Stomach smooth muscle (tissue), 2 donors: ENCODE measurements around the gene ABAT.

Source experiments
- H3K27ac ChIP-seq: one replicate; pipeline ENCODE4 v1.7.0; 2013; ENCODE audit warnings: mild to moderate bottlenecking, low read length, inconsistent platforms
- H3K27me3 ChIP-seq, 2 donors: one replicate each; pipeline ENCODE4 v1.7.0; 2013; ENCODE audit warnings: low read length in 2 of 2; ENCODE audit not compliant: insufficient read depth in 2 of 2, control insufficient read depth in 1 of 2
- H3K36me3 ChIP-seq, 2 donors: one replicate each; pipeline ENCODE4 v1.7.0; 2013; ENCODE audit warnings: low read length in 2 of 2; ENCODE audit not compliant: control insufficient read depth in 2 of 2, insufficient read depth in 2 of 2
- H3K4me1 ChIP-seq: one replicate; pipeline ENCODE4 v1.7.0; 2013; ENCODE audit warnings: low read length; ENCODE audit not compliant: control insufficient read depth, insufficient read depth
- H3K4me3 ChIP-seq, 2 donors: one replicate each; pipeline ENCODE4 v1.7.0; 2013; ENCODE audit warnings: low read length in 2 of 2
- H3K9ac ChIP-seq, 2 donors: one replicate each; pipeline ENCODE4 v1.7.0; 2013; ENCODE audit warnings: low read length in 2 of 2, mild to moderate bottlenecking in 1 of 2
- H3K9me3 ChIP-seq, 2 donors: one replicate each; pipeline ENCODE4 v1.7.0; 2013; ENCODE audit warnings: low read length in 2 of 2; ENCODE audit not compliant: control insufficient read depth in 2 of 2
- donor health status: healthy.
- donor health status: Pancreatic carcinoma.

ABAT gene

DNA sequence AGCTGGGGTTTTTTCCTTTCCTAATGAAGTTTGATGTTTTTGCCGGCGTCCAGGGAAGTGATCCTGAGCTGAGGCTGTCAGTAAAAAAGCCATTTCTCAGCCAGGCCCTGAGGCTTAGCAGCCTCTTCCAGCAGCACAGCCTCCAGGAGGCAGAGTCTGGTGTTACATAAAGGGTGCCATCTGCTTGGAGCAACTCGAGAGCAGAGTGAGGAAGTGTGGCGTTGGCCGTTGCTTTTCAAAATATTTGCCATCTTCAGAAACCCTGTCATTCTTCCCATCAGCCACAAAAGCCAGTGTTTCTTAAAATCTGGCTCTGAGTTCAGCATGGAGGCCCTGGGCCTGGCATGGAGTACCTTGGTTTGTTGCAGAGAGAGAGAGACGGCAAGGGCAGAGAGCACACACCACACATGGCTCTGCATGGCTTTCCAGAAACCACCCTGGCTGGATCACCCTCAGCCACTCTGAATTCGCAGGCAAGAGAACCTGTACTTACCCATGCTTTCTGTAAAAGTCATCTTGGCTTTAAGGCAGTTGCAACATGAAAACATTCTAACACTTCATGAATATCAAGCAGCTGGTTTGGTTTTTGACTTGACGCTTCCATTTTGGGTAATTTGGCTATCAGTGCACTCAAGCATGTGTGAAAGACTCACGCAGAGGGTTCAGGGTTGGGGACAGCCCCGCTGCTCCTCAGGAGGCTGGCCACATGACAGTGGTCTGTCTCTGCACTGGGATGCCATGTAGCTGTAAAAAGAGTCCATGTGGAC is 144.3 kb downstream of the ABAT start:
- Histone ChIP-seq H3K9me3 (no peaks in the 10 kb centered on the region), H3K36me3 (peaks cover 24 to 39% of the 10 kb centered on the region in 2 donors), H3K27me3 (no peaks in the 10 kb centered on the region), H3K9ac (no peak overlapping the region), H3K27ac (no peak overlapping the region), H3K4me3 (no peak overlapping the region), H3K4me1 (no peaks in the 10 kb centered on the region)

DNA sequence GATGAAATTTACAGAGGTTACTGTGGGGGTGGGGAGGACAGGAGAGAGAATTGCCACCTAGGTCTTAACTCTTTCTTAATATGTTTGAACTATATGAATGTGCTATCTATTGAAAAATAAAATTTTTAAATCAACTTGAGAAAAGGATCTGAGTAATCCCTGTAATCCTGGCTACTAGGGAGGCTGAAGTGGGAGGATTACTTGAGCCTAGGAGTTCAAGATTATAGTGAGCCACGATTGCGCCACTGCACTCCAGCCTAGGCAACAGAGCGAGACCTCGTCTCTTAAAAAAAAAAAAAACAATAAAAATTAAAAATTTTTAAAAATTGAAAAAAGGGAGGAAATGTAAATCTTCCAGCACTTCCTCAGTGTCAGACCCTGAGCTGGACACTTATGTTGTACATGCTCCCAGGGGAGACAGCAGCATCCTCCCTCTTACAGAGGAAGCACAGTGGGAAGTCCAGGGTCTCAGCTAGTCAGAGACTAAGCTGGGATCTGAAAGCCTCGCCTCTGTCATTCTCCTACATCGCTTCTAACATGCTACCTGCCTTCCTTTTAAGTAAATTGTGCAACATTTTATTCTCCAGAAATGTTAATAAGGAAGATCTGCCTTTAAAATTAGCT is 145.1 kb downstream of the ABAT start:
- no peak overlapping the region for H3K4me3 ChIP-seq
- peaks cover 19 to 32% of the 10 kb centered on the region in 2 donors for H3K36me3 ChIP-seq
- H3K27ac ChIP-seq = no peak overlapping the region
- H3K9me3 ChIP-seq = no peaks in the 10 kb centered on the region
- H3K9ac ChIP-seq = no peak overlapping the region
- H3K4me1 ChIP-seq = no peaks in the 10 kb centered on the region
- no peaks in the 10 kb centered on the region for H3K27me3 ChIP-seq

DNA sequence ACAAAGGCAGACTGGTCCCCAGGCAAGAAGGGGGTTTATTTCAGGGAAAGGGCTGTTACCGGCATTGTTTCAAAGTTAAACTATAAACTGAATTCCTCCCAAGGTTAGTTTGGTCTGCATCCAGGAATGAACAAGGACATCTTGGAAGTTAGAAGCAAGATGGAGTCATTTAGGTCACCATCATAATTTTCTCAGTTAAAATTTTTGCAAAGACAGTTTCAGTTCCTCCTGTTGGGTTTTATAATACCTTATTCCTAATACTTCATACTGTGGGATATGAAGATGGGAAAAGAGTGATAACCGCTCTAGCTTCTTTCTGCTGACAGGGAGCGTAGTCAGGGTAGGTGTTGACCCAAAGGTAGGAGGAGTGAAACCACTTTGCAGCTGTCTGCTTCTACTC is 148.0 kb downstream of the ABAT start:
- no peaks in the 10 kb centered on the region for H3K9me3 ChIP-seq
- no peak overlapping the region for H3K9ac ChIP-seq
- H3K27ac ChIP-seq = no peak overlapping the region
- peaks cover 13 to 24% of the 10 kb centered on the region in 2 donors for H3K36me3 ChIP-seq
- H3K4me3 ChIP-seq = no peak overlapping the region
- no peaks in the 10 kb centered on the region for H3K27me3 ChIP-seq
- no peaks in the 10 kb centered on the region for H3K4me1 ChIP-seq

DNA sequence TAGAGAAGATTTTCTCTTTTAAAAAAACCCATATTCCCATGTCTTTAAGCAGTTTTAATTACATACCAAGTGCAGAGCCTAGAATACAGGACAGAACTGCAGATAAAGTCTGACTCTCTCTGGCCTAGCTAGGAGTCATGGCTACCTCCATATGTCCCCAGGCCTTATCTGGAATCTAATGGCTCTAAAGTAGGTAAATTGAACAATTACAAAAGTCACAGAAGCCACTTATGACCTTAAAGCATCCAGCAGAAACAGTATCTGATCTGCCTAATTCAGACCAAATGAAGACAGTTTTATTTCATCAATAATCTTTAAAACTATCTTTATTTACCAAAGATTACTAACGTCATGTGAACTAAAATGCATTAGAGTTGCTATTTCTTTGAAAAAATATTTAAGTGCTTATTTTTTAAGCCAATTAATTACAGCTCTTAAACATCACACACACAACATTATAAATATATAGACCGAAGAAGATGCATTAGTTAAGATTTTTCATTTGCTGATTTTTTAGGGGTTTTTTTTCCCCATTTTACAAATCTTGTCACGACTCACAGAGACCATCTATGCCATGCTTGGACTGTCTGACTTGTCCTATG is 152.0 kb downstream of the ABAT start:
- H3K4me1 ChIP-seq = no peaks in the 10 kb centered on the region
- no peak overlapping the region for H3K4me3 ChIP-seq
- H3K27ac ChIP-seq = no peak overlapping the region
- no peaks in the 10 kb centered on the region for H3K27me3 ChIP-seq
- peaks cover 12 to 20% of the 10 kb centered on the region in 2 donors for H3K36me3 ChIP-seq
- no peaks in the 10 kb centered on the region for H3K9me3 ChIP-seq
- H3K9ac ChIP-seq = no peak overlapping the region

DNA sequence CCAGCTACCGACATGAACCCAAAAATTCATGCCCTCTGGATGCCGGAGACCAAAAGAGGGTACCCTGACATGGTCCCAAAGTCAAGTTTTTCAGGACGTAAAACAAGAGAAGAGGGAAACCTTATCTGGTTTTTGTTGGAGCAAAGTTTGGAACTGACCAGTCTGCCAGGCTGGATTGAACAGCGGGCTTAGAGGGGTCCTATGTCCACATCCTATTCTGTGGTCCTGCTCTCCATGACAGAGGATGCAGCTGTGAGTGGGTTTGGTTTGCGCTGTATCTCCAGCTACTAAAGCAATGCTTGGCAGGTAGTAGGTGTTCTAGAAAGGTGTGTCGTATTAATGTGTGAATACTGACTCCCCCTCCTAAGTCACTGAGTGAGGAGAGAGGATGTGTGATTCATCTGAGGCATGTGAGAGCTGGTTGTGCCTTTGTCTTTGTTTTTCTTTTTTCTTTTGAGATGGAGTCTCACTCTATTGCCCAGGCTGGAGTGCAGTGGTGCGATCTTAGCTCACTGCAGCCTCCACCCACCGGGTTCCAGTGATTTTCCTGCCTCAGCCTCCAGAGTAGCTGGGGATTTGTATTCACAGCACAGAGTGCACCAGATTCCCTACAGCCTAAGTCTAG is 154.2 kb downstream of the ABAT start:
- no peaks in the 10 kb centered on the region for H3K4me1 ChIP-seq
- no peak overlapping the region for H3K9ac ChIP-seq
- peaks cover 23 to 24% of the 10 kb centered on the region in 2 donors for H3K36me3 ChIP-seq
- H3K27ac ChIP-seq = no peak overlapping the region
- no peaks in the 10 kb centered on the region for H3K9me3 ChIP-seq
- H3K27me3 ChIP-seq = no peaks in the 10 kb centered on the region
- no peak overlapping the region for H3K4me3 ChIP-seq

DNA sequence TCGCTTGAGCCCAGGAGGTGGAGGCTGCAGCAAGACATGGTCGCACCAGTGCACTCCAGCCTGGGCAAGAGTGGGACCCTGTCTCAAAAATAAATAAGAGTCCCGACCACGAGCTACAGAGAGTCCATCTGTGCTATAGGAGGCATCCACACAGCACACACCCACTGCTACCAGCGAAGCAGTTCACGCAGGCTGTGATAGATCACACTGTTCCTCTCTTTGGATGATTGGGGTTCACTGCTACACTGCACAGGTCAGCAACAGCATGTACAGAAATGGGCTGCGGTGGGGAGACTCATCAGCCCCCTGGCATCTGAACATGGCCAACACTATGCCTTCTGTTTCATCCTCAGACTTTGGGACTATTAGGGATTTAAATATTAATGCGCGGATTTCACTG is 157.0 kb downstream of the ABAT start:
- Histone ChIP-seq H3K9ac (no peak overlapping the region), H3K4me1 (no peaks in the 10 kb centered on the region), H3K27ac (no peak overlapping the region), H3K4me3 (no peak overlapping the region), H3K27me3 (no peaks in the 10 kb centered on the region), H3K9me3 (no peaks in the 10 kb centered on the region), H3K36me3 (peaks cover 23 to 24% of the 10 kb centered on the region in 2 donors)

DNA sequence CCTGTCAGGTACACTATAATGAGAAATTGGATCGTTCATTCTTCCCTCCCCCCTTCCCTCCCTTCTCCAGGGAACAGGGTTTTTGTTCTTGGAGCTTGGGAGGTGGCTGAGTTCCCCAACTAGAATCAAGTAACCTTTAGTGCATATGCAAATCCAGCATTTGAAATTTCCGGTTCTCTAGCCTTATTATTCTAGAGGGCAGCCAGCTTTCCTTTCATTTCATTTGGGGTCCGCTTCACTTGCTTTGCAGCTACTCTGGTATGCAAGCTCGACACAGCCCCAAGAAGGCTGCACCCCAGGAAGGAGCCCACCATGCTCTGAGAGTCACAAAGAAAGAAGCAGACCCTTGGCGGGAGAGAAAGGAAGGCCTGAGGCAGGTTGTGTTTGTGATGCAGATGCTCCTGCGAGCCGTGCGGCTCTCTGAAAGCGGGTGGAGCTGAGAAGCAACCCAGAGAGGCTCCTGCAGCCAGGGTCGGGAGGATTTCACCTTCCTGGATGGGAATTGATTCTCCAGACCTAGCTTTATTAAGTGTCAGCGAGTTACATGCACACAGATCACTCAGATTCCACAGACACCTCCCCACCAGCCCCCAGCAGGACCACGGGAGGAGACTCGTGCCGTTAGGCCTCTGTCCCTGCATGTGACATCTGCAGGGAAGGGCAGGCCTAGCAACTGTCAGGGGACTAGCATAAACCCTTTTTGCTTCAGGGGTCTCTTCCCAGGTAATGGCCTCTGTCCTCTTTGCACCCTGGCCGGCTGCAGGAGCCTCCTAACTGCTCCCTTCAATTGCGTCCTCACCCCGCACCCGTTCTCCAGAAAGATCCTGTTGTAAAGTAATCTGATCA is 157.7 kb downstream of the ABAT start:
- Histone ChIP-seq H3K9me3 (no peaks in the 10 kb centered on the region), H3K36me3 (peaks cover 23 to 24% of the 10 kb centered on the region in 2 donors), H3K27ac (no peak overlapping the region), H3K4me3 (no peak overlapping the region), H3K27me3 (no peaks in the 10 kb centered on the region), H3K4me1 (no peaks in the 10 kb centered on the region), H3K9ac (no peak overlapping the region)

DNA sequence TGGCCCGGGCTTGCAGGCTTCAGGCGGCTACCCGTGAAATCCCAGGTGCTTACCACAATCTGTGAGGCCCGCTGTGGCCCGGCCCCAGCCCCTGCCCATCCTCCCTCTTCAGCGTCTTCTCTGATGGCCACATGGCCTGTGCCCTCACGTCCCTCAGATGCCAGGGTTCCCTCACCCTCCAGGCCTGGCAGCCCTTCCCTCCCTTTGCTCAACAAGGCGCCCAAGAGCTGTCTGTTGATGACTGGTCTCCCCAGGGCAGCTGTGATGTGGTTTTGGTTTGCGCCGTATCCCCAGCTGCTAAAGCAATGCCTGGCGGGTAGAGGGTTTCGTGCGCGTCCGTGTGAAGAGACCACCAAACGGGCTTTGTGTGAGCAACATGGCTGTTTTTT is 158.3 kb downstream of the ABAT start:
- H3K27me3 ChIP-seq = no peaks in the 10 kb centered on the region
- peaks cover 23 to 24% of the 10 kb centered on the region in 2 donors for H3K36me3 ChIP-seq
- no peak overlapping the region for H3K9ac ChIP-seq
- no peaks in the 10 kb centered on the region for H3K4me1 ChIP-seq
- H3K27ac ChIP-seq = no peak overlapping the region
- H3K4me3 ChIP-seq = no peak overlapping the region
- H3K9me3 ChIP-seq = no peaks in the 10 kb centered on the region
